Measurements from ENCODE around the gene XYLB. TPM values are rescaled to one million over a fixed set of nuclear protein-coding genes. Genes with fewer than 3 reads are reported as not detected.
"Not testable (repeated sequence)": the region's sequence is repeated elsewhere in the genome, so short reads cannot be mapped to it uniquely, and the experiment has no call there.

XYLB gene
- total and polyA plus RNA-seq, 4 donors, result 0.15 to 6.2 (median 1.6) TPM

DNA sequence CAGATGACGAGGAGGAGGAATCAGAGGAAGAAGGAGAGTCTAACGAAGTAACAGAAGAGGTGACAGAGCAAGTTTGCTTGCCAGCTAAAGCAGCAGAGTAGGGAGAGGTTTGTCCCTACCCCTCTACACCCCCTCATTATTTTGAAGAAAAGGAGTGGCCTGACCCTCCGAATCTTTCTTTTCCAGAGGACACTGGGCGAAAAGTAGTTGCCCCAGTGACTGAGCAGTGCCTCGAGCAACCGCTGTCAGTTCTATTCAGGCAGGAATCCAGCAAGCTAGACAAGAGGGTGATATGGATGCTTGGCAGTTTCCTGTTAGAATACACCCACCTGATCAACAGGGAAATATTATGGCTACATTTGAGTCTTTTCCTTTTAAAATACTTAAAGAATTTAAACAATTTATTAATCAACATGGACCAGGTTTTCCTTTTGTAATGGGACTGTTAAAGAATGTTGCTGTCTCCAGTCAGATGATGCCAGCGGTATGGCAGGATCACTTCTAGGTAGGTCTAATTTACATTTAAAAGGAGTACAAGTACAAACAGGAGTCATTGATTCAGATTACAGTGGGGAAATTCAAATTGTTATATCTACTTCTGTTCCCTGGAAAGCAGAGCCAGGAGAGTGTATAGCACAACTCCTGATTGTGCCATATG lies 75.2 kb downstream of the XYLB start:
- H3K27me3 ChIP-seq (ENCODE audit: control insufficient read depth in 1 of 2, insufficient read depth in 2 of 2, low read length in 1 of 2), result no peaks in the 10 kb centered on the region
- 77 to 81% methylated on average over 7 of the region's 7 CpGs for WGBS, 2 donors

DNA sequence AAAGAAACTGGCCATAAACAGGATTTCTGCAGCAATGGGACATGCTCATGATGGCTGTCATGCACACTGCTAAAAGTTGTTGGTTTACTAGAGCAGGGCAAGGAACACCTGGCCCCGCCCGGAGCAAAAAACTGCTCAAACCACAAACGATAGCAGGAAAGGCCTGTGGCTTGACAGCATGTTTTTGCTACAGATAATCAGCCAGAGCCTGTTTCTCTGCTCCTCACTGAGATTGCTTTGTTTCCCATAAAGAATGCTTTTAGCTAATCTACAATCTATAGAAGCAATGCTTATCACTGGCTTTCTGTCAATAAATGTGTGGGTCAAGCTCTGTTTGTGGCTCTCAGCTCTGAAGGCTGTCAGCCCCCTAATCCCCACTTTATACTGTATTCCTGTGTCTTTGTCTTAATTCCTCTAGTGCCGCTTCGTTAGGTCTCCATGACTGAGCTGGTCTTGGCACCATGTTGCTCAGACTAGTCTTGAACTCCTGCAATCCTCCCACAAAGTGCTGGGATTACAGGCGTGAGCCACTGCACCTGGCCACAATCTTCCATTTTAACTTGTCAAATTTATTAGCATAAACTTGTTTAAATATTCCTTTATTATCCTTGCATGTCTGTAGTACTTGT lies 80.3 kb downstream of the XYLB start:
- H3K27me3 ChIP-seq (ENCODE audit: control insufficient read depth in 1 of 2, insufficient read depth in 2 of 2, low read length in 1 of 2); ATAC-seq (ENCODE audit: low FRiP score); H3K4me3 ChIP-seq (ENCODE audit: low read length in 2 of 2); H3K4me1 ChIP-seq (ENCODE audit: control insufficient read depth in 1 of 2, insufficient read depth in 2 of 2, low read length in 2 of 2); DNase-seq; H3K36me3 ChIP-seq (ENCODE audit: control insufficient read depth in 1 of 2, insufficient read depth in 2 of 2, low read length in 1 of 2); H3K27ac ChIP-seq (ENCODE audit: low read depth in 1 of 2, low read length in 2 of 2); H3K9me3 ChIP-seq (ENCODE audit: control insufficient read depth, low read length); intact Hi-C loops (cut with DNase I): not testable (repeated sequence)
- 86 to 95% methylated on average over 6 of the region's 6 CpGs for WGBS, 2 donors

More for the DNA sequence above, 75.2 kb downstream of the XYLB start:
- ATAC-seq (ENCODE audit: low FRiP score) (no peak), DNase-seq (no peak)
- H3K27ac ChIP-seq (ENCODE audit: low read depth in 1 of 2, low read length in 2 of 2), result no peak overlapping the region
- H3K4me3 ChIP-seq (ENCODE audit: low read length in 2 of 2), result no peak overlapping the region
- intact Hi-C loops (cut with DNase I), result no loop called here
- H3K36me3 ChIP-seq (ENCODE audit: control insufficient read depth in 1 of 2, insufficient read depth in 2 of 2, low read length in 1 of 2), result no peaks in the 10 kb centered on the region
- H3K9me3 ChIP-seq (ENCODE audit: control insufficient read depth, low read length), result no peaks in the 10 kb centered on the region
- no peaks in the 10 kb centered on the region for H3K4me1 ChIP-seq (ENCODE audit: control insufficient read depth in 1 of 2, insufficient read depth in 2 of 2, low read length in 2 of 2)

DNA sequence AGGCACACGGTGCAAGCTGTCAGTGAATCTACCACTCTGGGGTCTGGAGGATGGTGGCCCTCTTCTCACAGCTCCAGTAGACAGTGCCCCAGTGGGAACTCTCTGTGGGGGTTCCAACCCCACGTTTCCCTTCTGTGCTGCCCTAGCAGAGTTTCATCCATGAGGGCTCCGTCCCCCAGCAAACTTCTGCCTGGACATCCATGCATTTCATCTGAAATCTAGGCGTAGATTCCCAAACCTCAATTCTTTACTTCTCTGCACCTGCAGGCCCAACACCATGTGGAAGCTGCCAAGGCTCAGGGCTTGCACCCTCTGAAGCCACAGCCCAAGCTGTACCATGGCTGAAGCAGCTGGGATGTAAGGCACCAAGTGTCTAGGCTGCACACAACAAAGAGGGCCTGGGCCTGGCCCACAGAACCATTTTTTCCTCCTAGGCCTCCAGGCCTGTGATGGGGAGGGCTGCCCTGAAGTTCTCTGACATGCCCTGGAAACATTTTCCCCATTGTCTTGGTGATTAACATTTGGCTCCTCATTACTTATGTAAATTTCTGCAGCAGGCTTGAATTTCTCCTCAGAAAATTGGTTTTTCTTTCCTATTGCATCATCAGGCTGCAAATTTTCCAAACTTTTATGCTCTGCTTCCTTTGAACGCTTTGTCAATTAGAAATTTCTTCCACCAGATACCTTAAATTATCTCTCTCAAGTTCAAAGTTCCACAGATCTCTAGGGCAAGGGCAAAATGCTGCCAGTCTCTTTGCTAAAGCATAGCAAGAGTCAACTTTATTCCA lies 86.5 kb downstream of the XYLB start:
- not testable (repeated sequence) for H3K4me3 ChIP-seq (ENCODE audit: low read length in 2 of 2); H3K36me3 ChIP-seq (ENCODE audit: control insufficient read depth in 1 of 2, insufficient read depth in 2 of 2, low read length in 1 of 2)

DNA sequence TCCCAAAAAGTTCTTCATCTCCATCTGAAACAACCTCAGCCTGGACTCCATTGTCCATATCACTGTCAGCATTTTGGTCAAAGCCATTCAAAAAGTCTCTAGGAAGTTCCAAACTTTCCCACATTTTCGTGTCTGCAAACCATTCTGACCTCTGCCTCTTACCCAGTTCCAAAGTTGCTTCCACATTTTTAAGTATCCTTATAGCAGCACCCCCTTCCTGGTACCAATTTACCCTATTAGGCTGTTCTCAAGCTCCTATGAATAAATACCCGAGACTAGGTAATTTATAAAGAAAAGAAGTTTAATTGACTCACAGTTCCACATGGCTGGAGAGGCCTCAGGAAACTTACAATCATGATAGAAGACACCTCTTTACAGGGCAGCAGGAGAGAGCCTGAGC lies 87.1 kb downstream of the XYLB start:
- ATAC-seq (ENCODE audit: low FRiP score); H3K27ac ChIP-seq (ENCODE audit: low read depth in 1 of 2, low read length in 2 of 2); H3K4me1 ChIP-seq (ENCODE audit: control insufficient read depth in 1 of 2, insufficient read depth in 2 of 2, low read length in 2 of 2); intact Hi-C loops (cut with DNase I); H3K27me3 ChIP-seq (ENCODE audit: control insufficient read depth in 1 of 2, insufficient read depth in 2 of 2, low read length in 1 of 2); H3K9me3 ChIP-seq (ENCODE audit: control insufficient read depth, low read length); DNase-seq; H3K36me3 ChIP-seq (ENCODE audit: control insufficient read depth in 1 of 2, insufficient read depth in 2 of 2, low read length in 1 of 2); H3K4me3 ChIP-seq (ENCODE audit: low read length in 2 of 2): not testable (repeated sequence)
- 71 to 72% methylated on average over 2 of the region's 2 CpGs for WGBS, 2 donors

More for the DNA sequence above, 86.5 kb downstream of the XYLB start:
- ATAC-seq (ENCODE audit: low FRiP score); H3K27ac ChIP-seq (ENCODE audit: low read depth in 1 of 2, low read length in 2 of 2); H3K27me3 ChIP-seq (ENCODE audit: control insufficient read depth in 1 of 2, insufficient read depth in 2 of 2, low read length in 1 of 2); DNase-seq; H3K4me1 ChIP-seq (ENCODE audit: control insufficient read depth in 1 of 2, insufficient read depth in 2 of 2, low read length in 2 of 2); intact Hi-C loops (cut with DNase I); H3K9me3 ChIP-seq (ENCODE audit: control insufficient read depth, low read length): not testable (repeated sequence)
- 92 to 93% methylated on average over 5 of the region's 5 CpGs for WGBS, 2 donors

DNA sequence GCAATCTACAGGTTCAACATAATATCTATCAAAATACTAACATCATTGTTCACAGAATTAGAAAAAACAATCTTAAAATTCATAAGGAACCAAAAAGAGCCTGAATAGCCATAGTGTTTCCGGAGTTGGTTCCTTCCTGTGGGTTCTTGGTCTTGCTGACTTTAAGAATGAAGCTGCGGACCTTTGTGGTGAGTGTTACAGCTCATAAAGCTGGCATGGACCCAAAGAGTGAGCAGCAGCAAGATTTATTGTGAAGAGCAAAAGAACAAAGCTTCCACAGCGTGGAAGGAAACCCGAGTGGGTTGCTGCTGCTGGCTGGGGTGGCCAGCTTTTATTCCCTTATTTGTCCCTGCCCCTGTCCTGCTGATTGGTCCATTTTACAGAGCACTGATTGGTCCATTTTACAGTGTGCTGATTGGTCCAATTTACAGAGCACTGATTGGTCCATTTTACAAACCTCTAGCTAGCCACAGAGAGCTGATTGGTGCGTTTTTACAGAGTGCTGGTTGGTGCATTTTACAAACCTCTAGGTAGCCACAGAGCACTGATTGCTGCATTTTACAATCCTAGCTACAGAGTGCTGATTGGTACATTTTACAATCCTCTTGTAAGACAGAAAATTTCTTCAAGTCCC lies 92.0 kb downstream of the XYLB start:
- H3K27me3 ChIP-seq (ENCODE audit: control insufficient read depth in 1 of 2, insufficient read depth in 2 of 2, low read length in 1 of 2); ATAC-seq (ENCODE audit: low FRiP score); intact Hi-C loops (cut with DNase I); H3K9me3 ChIP-seq (ENCODE audit: control insufficient read depth, low read length); H3K4me1 ChIP-seq (ENCODE audit: control insufficient read depth in 1 of 2, insufficient read depth in 2 of 2, low read length in 2 of 2); H3K27ac ChIP-seq (ENCODE audit: low read depth in 1 of 2, low read length in 2 of 2); H3K4me3 ChIP-seq (ENCODE audit: low read length in 2 of 2); H3K36me3 ChIP-seq (ENCODE audit: control insufficient read depth in 1 of 2, insufficient read depth in 2 of 2, low read length in 1 of 2); DNase-seq: not testable (repeated sequence)
- 71 to 74% methylated on average over 5 of the region's 5 CpGs for WGBS, 2 donors

DNA sequence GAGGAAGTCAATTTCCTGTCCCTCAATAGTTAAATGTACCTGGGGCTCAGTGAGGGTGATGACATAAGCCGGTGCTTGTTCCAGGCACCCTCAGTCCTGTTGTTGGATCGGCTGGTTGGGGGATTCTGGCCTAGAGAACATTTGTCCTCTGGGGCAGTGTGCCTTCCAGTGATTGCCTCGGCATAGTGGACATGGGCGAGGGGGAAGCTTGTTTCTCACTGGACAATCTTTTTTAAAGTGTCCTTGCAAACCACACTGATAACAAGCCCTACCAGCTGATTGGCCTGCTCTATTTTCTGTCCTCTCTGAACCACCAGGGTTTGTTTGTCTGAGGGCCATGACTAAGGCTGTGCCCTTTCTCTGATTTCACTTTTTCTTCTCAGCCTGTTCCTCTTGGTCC lies 96.6 kb downstream of the XYLB start:
- H3K4me1 ChIP-seq (ENCODE audit: control insufficient read depth in 1 of 2, insufficient read depth in 2 of 2, low read length in 2 of 2); H3K27me3 ChIP-seq (ENCODE audit: control insufficient read depth in 1 of 2, insufficient read depth in 2 of 2, low read length in 1 of 2); ATAC-seq (ENCODE audit: low FRiP score); H3K9me3 ChIP-seq (ENCODE audit: control insufficient read depth, low read length); intact Hi-C loops (cut with DNase I); H3K4me3 ChIP-seq (ENCODE audit: low read length in 2 of 2); H3K36me3 ChIP-seq (ENCODE audit: control insufficient read depth in 1 of 2, insufficient read depth in 2 of 2, low read length in 1 of 2); DNase-seq; H3K27ac ChIP-seq (ENCODE audit: low read depth in 1 of 2, low read length in 2 of 2): not testable (repeated sequence)
- whole genome bisulfite sequencing, 2 donors, result 61 to 89% methylated on average over 4 of the region's 4 CpGs

DNA sequence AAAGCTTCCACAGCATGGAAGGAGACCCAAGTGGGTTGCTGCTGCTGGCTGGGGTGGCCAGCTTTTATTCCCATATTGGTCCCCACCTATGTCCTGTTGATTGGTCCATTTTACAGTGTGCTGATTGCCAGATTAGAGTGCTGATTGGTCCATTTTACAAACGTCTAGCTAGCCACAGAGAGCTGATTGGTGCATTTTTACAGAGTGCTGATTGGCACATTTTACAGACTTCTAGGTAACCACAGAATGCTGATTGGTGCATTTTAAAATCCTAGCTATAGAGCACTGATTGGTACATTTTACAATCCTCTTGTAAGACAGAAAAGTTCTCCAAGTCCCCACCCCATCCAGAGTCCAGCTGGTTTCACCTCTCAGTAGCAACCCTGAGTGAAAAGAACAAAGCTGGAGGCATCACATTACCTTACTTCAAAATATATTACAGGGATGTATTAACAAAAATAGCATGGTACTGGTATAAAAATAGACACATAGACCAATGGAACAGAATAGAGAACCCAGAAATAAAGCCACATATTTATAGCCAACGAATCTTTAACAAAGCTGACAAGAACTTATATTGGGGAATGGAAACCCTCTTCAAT lies 99.6 kb downstream of the XYLB start:
- ATAC-seq (ENCODE audit: low FRiP score) (no peak), DNase-seq (no peak)
- intact Hi-C loops (cut with DNase I), result no loop called here
- Histone ChIP-seq H3K36me3 (ENCODE audit: control insufficient read depth in 1 of 2, insufficient read depth in 2 of 2, low read length in 1 of 2) (no peaks in the 10 kb centered on the region), H3K9me3 (ENCODE audit: control insufficient read depth, low read length) (peaks cover 2% of the 10 kb centered on the region), H3K4me3 (ENCODE audit: low read length in 2 of 2) (no peak overlapping the region), H3K4me1 (ENCODE audit: control insufficient read depth in 1 of 2, insufficient read depth in 2 of 2, low read length in 2 of 2) (no peaks in the 10 kb centered on the region), H3K27me3 (ENCODE audit: control insufficient read depth in 1 of 2, insufficient read depth in 2 of 2, low read length in 1 of 2) (no peaks in the 10 kb centered on the region), H3K27ac (ENCODE audit: low read depth in 1 of 2, low read length in 2 of 2) (no peak overlapping the region)
- WGBS, 2 donors, result 57 to 60% methylated on average over 2 of the region's 2 CpGs

DNA sequence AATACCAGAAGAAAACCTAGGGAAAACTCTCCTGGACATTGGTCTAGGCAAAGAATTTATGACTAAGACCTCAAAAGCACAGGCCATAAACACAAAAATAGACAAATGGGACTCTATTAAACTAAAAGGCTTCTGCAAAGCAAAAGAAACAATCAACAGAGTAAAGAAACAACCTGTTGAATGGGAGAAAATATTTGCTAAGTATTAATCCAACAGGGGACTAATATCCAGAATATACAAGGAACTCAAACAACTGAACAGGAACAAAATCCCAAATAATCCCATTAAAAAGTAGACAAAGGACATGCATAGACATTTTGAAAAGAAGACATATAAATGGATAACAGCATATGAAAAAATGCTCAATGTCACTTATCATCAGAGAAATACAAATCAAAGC lies 100.2 kb downstream of the XYLB start:
- intact Hi-C loops (cut with DNase I), result no loop called here
- Histone ChIP-seq H3K9me3 (ENCODE audit: control insufficient read depth, low read length) (peaks cover 2% of the 10 kb centered on the region), H3K36me3 (ENCODE audit: control insufficient read depth in 1 of 2, insufficient read depth in 2 of 2, low read length in 1 of 2) (no peaks in the 10 kb centered on the region), H3K27me3 (ENCODE audit: control insufficient read depth in 1 of 2, insufficient read depth in 2 of 2, low read length in 1 of 2) (no peaks in the 10 kb centered on the region), H3K27ac (ENCODE audit: low read depth in 1 of 2, low read length in 2 of 2) (no peak overlapping the region), H3K4me3 (ENCODE audit: low read length in 2 of 2) (no peak overlapping the region), H3K4me1 (ENCODE audit: control insufficient read depth in 1 of 2, insufficient read depth in 2 of 2, low read length in 2 of 2) (no peaks in the 10 kb centered on the region)
- ATAC-seq (ENCODE audit: low FRiP score), result no peak
- DNase-seq, result no peak
